HepG2 (cell line): ENCODE measurements around the gene SQSTM1. TPM values are rescaled to one million over a fixed set of nuclear protein-coding genes. Genes with fewer than 3 reads are reported as not detected.

Experiments used
- ATF6 ChIP-seq: sonication (generic); formaldehyde crosslinking; conservative IDR thresholded peaks from 2 replicates; pipeline ENCODE4 v1.4.0; 2020; ENCODE audit warnings: missing genetic modification reagents
- ATF7-NPFF ChIP-seq: sonication (generic); formaldehyde crosslinking; IDR thresholded peaks from 2 replicates; pipeline ENCODE4 v1.8.1; 2023; ENCODE audit warnings: mild to moderate bottlenecking, low read depth, missing genetic modification reagents, moderate library complexity
- CBFB ChIP-seq: sonication (generic); formaldehyde crosslinking; IDR thresholded peaks from 2 replicates; pipeline ENCODE4 v1.4.0; 2020; ENCODE audit warnings: missing genetic modification reagents
- CCDC6 ChIP-seq: sonication (generic); formaldehyde crosslinking; IDR thresholded peaks from 2 replicates; pipeline ENCODE4 v1.8.1; 2022; ENCODE audit warnings: mild to moderate bottlenecking, missing genetic modification reagents, moderate library complexity
- GABPB1 ChIP-seq: IDR thresholded peaks from 2 replicates; pipeline ENCODE4 v1.6.1; 2016; ENCODE audit warnings: mild to moderate bottlenecking, missing genetic modification reagents, moderate library complexity, missing compliant biosample characterization
- HMGA1 ChIP-seq: sonication (generic); formaldehyde crosslinking; conservative IDR thresholded peaks from 2 replicates; pipeline ENCODE4 v1.4.0; 2020; ENCODE audit warnings: missing genetic modification reagents
- HOXA3 ChIP-seq: sonication (generic); formaldehyde crosslinking; IDR thresholded peaks from 2 replicates; pipeline ENCODE4 v1.5.0; 2020; ENCODE audit warnings: missing genetic modification reagents
- KLF15 ChIP-seq: sonication (generic); formaldehyde crosslinking; IDR thresholded peaks from 2 replicates; pipeline ENCODE4 v1.8.1; 2023; ENCODE audit warnings: borderline replicate concordance, mild to moderate bottlenecking, inconsistent platforms, missing genetic modification reagents, mixed read lengths
- PCBP1 ChIP-seq: fragments of 200-400 bp; formaldehyde crosslinking; IDR thresholded peaks from 2 replicates; pipeline ENCODE4 v1.6.1; 2017; ENCODE audit warnings: mild to moderate bottlenecking, low read depth, low read length, borderline replicate concordance
- PHF5A ChIP-seq: IDR thresholded peaks from one replicate; pipeline ENCODE4 v1.6.1; 2018; ENCODE audit warnings: low read depth, missing genetic modification reagents; ENCODE audit not compliant: unreplicated experiment
- RFXAP ChIP-seq: sonication (generic); formaldehyde crosslinking; IDR thresholded peaks from 2 replicates; pipeline ENCODE4 v1.4.0; 2020; ENCODE audit warnings: missing genetic modification reagents, borderline replicate concordance
- RXRB ChIP-seq: IDR thresholded peaks from 2 replicates; pipeline ENCODE4 v1.6.1; 2016; ENCODE audit warnings: borderline replicate concordance, missing genetic modification reagents, missing compliant biosample characterization
- SMARCC2 ChIP-seq: fragments of 450-650 bp; IDR thresholded peaks from 2 replicates; pipeline ENCODE4 v1.6.1; 2017; ENCODE audit warnings: antibody characterized with exemption, mild to moderate bottlenecking
- SP1 ChIP-seq, 2 experiments: fragments of 450-650 bp in 1 of 2; sonication (generic) in 1 of 2; formaldehyde crosslinking in 1 of 2; IDR thresholded peaks; 2 replicates each; pipeline versions ENCODE4 v1.4.0 to v1.6.1; 2016 to 2020; ENCODE audit warnings: missing genetic modification reagents in 1 of 2
- TEAD2 ChIP-seq: sonication (generic); formaldehyde crosslinking; IDR thresholded peaks from 2 replicates; pipeline ENCODE4 v1.9.0; 2021; ENCODE audit warnings: missing genetic modification reagents
- TEAD3 ChIP-seq: optimal IDR thresholded peaks from 2 replicates; pipeline ENCODE3; 2016; ENCODE audit warnings: borderline replicate concordance
- ZFP90 ChIP-seq: sonication (generic); formaldehyde crosslinking; IDR thresholded peaks from 2 replicates; pipeline ENCODE4 v1.8.0; 2022; ENCODE audit warnings: missing genetic modification reagents, mild to moderate bottlenecking, inconsistent platforms, borderline replicate concordance
- ZNF350 ChIP-seq: sonication (generic); formaldehyde crosslinking; IDR thresholded peaks from 2 replicates; pipeline ENCODE4 v1.4.0; 2020; ENCODE audit warnings: mild to moderate bottlenecking, low read depth, missing genetic modification reagents, borderline replicate concordance
- ZNF589 ChIP-seq: sonication (generic); formaldehyde crosslinking; conservative IDR thresholded peaks from 2 replicates; pipeline ENCODE4 v1.8.0; 2022; ENCODE audit warnings: mild to moderate bottlenecking, moderate library complexity, missing genetic modification reagents
- ZNF781 ChIP-seq: sonication (generic); formaldehyde crosslinking; IDR thresholded peaks from 2 replicates; pipeline ENCODE4 v1.5.1; 2020; ENCODE audit warnings: borderline replicate concordance, mild to moderate bottlenecking, missing genetic modification reagents; ENCODE audit errors: not compliant biosample characterization
- ZNF879 ChIP-seq: sonication (generic); formaldehyde crosslinking; IDR thresholded peaks from 2 replicates; pipeline ENCODE4 v1.8.1; 2023; ENCODE audit warnings: missing genetic modification reagents
- polyA plus RNA-seq, 8 experiments: library from polyadenylated mRNA; depleted of rRNA in 3 of 8; stranded (reverse) in 7 of 8; unstranded in 1 of 8; fragments of >200 nt; fragmentation: Illumina TruSeq in 4 of 8; extraction: Trizol in 4 of 8; gene quantifications; 2 replicates each; pipeline versions ENCODE4 v1.2.1 to v1.2.3, GENCODE V29; 2011 to 2016; ENCODE audit warnings: low read depth in 4 of 8, missing spikeins in 1 of 8, mixed read lengths in 1 of 8; ENCODE audit not compliant: insufficient read depth in 1 of 8
- total RNA-seq, 5 experiments: library from RNA; depleted of rRNA; stranded (reverse); fragments of >200 nt; fragmentation: Illumina TruSeq; extraction: Trizol; gene quantifications; 2 replicates each; pipeline ENCODE4 v1.2.3, GENCODE V29; 2016; ENCODE audit warnings: low read depth in 1 of 5
- TF ChIP-seq, protein P1 (sequence below): sonication (generic); formaldehyde crosslinking; IDR thresholded peaks from 2 replicates; pipeline ENCODE4 v1.4.0; 2020; ENCODE audit warnings: mild to moderate bottlenecking, missing genetic modification reagents
- TF ChIP-seq, protein P2 (sequence below): sonication (generic); formaldehyde crosslinking; conservative IDR thresholded peaks from 2 replicates; pipeline ENCODE4 v1.4.0; 2020; ENCODE audit warnings: missing genetic modification reagents

Gene SQSTM1
- total and polyA plus RNA-seq, 2 of the 13 experiments (the other 11 are each of a cell fraction or from before 2014, with no cell fraction given) = 90.9 to 160 TPM

- TF ChIP-seq, protein P1, sequence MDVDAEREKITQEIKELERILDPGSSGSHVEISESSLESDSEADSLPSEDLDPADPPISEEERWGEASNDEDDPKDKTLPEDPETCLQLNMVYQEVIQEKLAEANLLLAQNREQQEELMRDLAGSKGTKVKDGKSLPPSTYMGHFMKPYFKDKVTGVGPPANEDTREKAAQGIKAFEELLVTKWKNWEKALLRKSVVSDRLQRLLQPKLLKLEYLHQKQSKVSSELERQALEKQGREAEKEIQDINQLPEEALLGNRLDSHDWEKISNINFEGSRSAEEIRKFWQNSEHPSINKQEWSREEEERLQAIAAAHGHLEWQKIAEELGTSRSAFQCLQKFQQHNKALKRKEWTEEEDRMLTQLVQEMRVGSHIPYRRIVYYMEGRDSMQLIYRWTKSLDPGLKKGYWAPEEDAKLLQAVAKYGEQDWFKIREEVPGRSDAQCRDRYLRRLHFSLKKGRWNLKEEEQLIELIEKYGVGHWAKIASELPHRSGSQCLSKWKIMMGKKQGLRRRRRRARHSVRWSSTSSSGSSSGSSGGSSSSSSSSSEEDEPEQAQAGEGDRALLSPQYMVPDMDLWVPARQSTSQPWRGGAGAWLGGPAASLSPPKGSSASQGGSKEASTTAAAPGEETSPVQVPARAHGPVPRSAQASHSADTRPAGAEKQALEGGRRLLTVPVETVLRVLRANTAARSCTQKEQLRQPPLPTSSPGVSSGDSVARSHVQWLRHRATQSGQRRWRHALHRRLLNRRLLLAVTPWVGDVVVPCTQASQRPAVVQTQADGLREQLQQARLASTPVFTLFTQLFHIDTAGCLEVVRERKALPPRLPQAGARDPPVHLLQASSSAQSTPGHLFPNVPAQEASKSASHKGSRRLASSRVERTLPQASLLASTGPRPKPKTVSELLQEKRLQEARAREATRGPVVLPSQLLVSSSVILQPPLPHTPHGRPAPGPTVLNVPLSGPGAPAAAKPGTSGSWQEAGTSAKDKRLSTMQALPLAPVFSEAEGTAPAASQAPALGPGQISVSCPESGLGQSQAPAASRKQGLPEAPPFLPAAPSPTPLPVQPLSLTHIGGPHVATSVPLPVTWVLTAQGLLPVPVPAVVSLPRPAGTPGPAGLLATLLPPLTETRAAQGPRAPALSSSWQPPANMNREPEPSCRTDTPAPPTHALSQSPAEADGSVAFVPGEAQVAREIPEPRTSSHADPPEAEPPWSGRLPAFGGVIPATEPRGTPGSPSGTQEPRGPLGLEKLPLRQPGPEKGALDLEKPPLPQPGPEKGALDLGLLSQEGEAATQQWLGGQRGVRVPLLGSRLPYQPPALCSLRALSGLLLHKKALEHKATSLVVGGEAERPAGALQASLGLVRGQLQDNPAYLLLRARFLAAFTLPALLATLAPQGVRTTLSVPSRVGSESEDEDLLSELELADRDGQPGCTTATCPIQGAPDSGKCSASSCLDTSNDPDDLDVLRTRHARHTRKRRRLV = no peak
- TF ChIP-seq TEAD3 (peak; percentile 91), RXRB (CRISPR knock-in tag) (no peak), CBFB (no peak), PCBP1 (no peak), KLF15 (CRISPR knock-in tag) (no peak), ZNF589 (CRISPR knock-in tag) (no peak), ZNF350 (peak; percentile 31; the same call in 1 of the 2 replicates), GABPB1 (CRISPR knock-in tag) (no peak), RFXAP (0 out of 2 replicates have a peak, but pooled peaks have one; percentile 25), HMGA1 (CRISPR knock-in tag) (no peak), TEAD2 (CRISPR knock-in tag) (no peak), ATF6 (CRISPR knock-in tag) (no peak), SMARCC2 (no peak), SP1 (IDR thresholded peaks at IDR 0.05) (no peak), SP1 (CRISPR knock-in tag; IDR thresholded peaks at IDR 0.05) (0 out of 2 replicates have a peak, but pooled peaks have one; percentile 39), ZNF879 (no peak), HOXA3 (CRISPR knock-in tag) (peak; percentile 79), ZNF781 (CRISPR knock-in tag) (no peak), PHF5A (no peak), ATF7-NPFF (CRISPR knock-in tag) (peak; percentile 27), ZFP90 (CRISPR knock-in tag) (no peak), CCDC6 (CRISPR knock-in tag) (peak; percentile 19; the same call in 1 of the 2 replicates)
- TF ChIP-seq, protein P2, sequence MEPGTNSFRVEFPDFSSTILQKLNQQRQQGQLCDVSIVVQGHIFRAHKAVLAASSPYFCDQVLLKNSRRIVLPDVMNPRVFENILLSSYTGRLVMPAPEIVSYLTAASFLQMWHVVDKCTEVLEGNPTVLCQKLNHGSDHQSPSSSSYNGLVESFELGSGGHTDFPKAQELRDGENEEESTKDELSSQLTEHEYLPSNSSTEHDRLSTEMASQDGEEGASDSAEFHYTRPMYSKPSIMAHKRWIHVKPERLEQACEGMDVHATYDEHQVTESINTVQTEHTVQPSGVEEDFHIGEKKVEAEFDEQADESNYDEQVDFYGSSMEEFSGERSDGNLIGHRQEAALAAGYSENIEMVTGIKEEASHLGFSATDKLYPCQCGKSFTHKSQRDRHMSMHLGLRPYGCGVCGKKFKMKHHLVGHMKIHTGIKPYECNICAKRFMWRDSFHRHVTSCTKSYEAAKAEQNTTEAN (CRISPR knock-in tag) = no peak
Measured at GRCh38 chr5:179825655-179826182, 5.0 kb downstream of the SQSTM1 start (continued).
